ENCODE measurements around the gene UBXN11. TPM values are rescaled to one million over a fixed set of nuclear protein-coding genes. Genes with fewer than 3 reads are reported as not detected.

Gene UBXN11
- total and polyA plus RNA-seq, 2 of the 13 experiments (the other 11 are each of a cell fraction or from before 2014, with no cell fraction given), result 9.3 to 10.4 TPM

GRCh38 chr1:26351590-26352337 lies 45.3 kb upstream of the UBXN11 start (continued):
- TF ChIP-seq ZSCAN5A (CRISPR knock-in tag; IDR thresholded peaks at IDR 0.05; ENCODE audit: borderline replicate concordance) (no peak), ZNF75D (CRISPR knock-in tag; IDR thresholded peaks at IDR 0.05; ENCODE audit: borderline replicate concordance) (no peak), ZHX2 (IDR thresholded peaks at IDR 0.05; ENCODE audit: low read depth) (no peak), ZHX2 (CRISPR knock-in tag; IDR thresholded peaks at IDR 0.05; ENCODE audit: borderline replicate concordance) (no peak), FOXP1 (IDR thresholded peaks at IDR 0.05) (peak; percentile 30; the same call in 1 of the 2 replicates), FOXP1 (CRISPR knock-in tag; IDR thresholded peaks at IDR 0.05) (peak; percentile 50; the same call in 1 of the 2 replicates), FOSL2 (CRISPR knock-in tag; IDR thresholded peaks at IDR 0.05) (peak; percentile 95), ZNF367 (CRISPR knock-in tag; IDR thresholded peaks at IDR 0.05; ENCODE audit: borderline replicate concordance) (no peak), MXD4 (CRISPR knock-in tag; IDR thresholded peaks at IDR 0.05) (0 out of 2 replicates have a peak, but pooled peaks have one; percentile 18), ZNF746 (CRISPR knock-in tag; IDR thresholded peaks at IDR 0.05) (no peak), POGZ (CRISPR knock-in tag; IDR thresholded peaks at IDR 0.05) (peak; percentile 22; the same call in 1 of the 2 replicates), ARID5B (CRISPR knock-in tag; IDR thresholded peaks at IDR 0.05) (peak; percentile 73; the same call in 1 of the 2 replicates), HNRNPUL1 (IDR thresholded peaks at IDR 0.05; ENCODE audit: low read depth, low read length) (no peak), ZNF18 (CRISPR knock-in tag; IDR thresholded peaks at IDR 0.05; ENCODE audit: insufficient replicate concordance) (no peak)
